Activated naive CD4-positive, alpha-beta T cell treated with anti-CD3 and anti-CD28 coated beads, Interleukin-2, amount 10 ng/mL, durations not matched to agents 7 days and 5 days (primary cell): ENCODE results near the gene DENND1C.

ENCODE experiments used
- CTCF ChIA-PET: fragments of 350-600 bp; sonication (Branson Sonifier 250); formaldehyde crosslinking; loops from one replicate; lab custom pipeline; 2021; ENCODE audit warnings: antibody characterized with exemption; lab: Charles Lee
- DNase-seq: peaks from one replicate; pipeline ENCODE4 v3.0.0-alpha.2; 2020
- H3K27ac Mint-ChIP-seq: one replicate; pipeline ENCODE4 v1.8.0; 2021; ENCODE audit warnings: mild to moderate bottlenecking, moderate library complexity, mixed read lengths
- H3K27me3 Mint-ChIP-seq: one replicate; pipeline ENCODE4 v1.8.0; 2021; ENCODE audit warnings: mild to moderate bottlenecking, mixed read lengths
- H3K36me3 Mint-ChIP-seq: one replicate; pipeline ENCODE4 v1.8.0; 2021; ENCODE audit warnings: mixed read lengths
- H3K4me1 Mint-ChIP-seq: one replicate; pipeline ENCODE4 v1.8.0; 2021; ENCODE audit warnings: mixed read lengths
- H3K4me3 Mint-ChIP-seq: one replicate; pipeline ENCODE4 v1.8.0; 2021; ENCODE audit warnings: mild to moderate bottlenecking, moderate library complexity, mixed read lengths
- H3K9me3 Mint-ChIP-seq: one replicate; pipeline ENCODE4 v1.8.0; 2021; ENCODE audit warnings: mixed read lengths

Gene DENND1C

GRCh38 chr19:6424195-6424938 is 57.2 kb downstream of the DENND1C start, which contains the start of gene KHSRP:
KHSRP (minus strand) TSS chr19:6424811; CDS start chr19:6424701, 110 bp downstream.
- peak; percentile 52 for DNase-seq
- Mint-ChIP-seq H3K27me3 (peaks cover 3% of the 10 kb centered on the region), H3K9me3 (peaks cover 3% of the 10 kb centered on the region)

GRCh38 chr19:6423499-6424194 is 57.9 kb downstream of the DENND1C start:
- peak; percentile 64 for DNase-seq
- peaks cover 35% of the 10 kb centered on the region for H3K4me1 Mint-ChIP-seq
- H3K9me3 Mint-ChIP-seq: peaks cover 3% of the 10 kb centered on the region
- H3K27me3 Mint-ChIP-seq: no peaks in the 10 kb centered on the region
- H3K36me3 Mint-ChIP-seq: peaks cover 27% of the 10 kb centered on the region
- H3K4me3 Mint-ChIP-seq: peak overlapping the region; percentile 83
- CTCF ChIA-PET: no interaction called here
- peak overlapping the region; percentile 83 for H3K27ac Mint-ChIP-seq

More at GRCh38 chr19:6424195-6424938, 57.2 kb downstream of the DENND1C start, which contains the start of gene KHSRP:
- CTCF ChIA-PET: no interaction called here
- peaks cover 37% of the 10 kb centered on the region for H3K4me1 Mint-ChIP-seq
- H3K27ac Mint-ChIP-seq: peak within 1 kb of the TSS; percentile 88
- peaks cover 24% of the 10 kb centered on the region for H3K36me3 Mint-ChIP-seq
- H3K4me3 Mint-ChIP-seq: peak within 1 kb of the TSS; percentile 83

GRCh38 chr19:6421075-6422014 is 60.2 kb downstream of the DENND1C start:
- no peak overlapping the region for H3K27ac Mint-ChIP-seq
- no peak overlapping the region for H3K4me3 Mint-ChIP-seq
- DNase-seq: no peak
- no peaks in the 10 kb centered on the region for H3K27me3 Mint-ChIP-seq
- CTCF ChIA-PET: no interaction called here
- peaks cover 3% of the 10 kb centered on the region for H3K9me3 Mint-ChIP-seq
- H3K4me1 Mint-ChIP-seq: peaks cover 34% of the 10 kb centered on the region
- peaks cover 31% of the 10 kb centered on the region for H3K36me3 Mint-ChIP-seq

GRCh38 chr19:6418562-6418932 is 63.0 kb downstream of the DENND1C start:
- peaks cover 18% of the 10 kb centered on the region for H3K4me1 Mint-ChIP-seq
- H3K36me3 Mint-ChIP-seq: peaks cover 45% of the 10 kb centered on the region
- no peak overlapping the region for H3K27ac Mint-ChIP-seq
- CTCF ChIA-PET: no interaction called here
- no peak overlapping the region for H3K4me3 Mint-ChIP-seq
- H3K27me3 Mint-ChIP-seq: no peaks in the 10 kb centered on the region
- DNase-seq: no peak
- H3K9me3 Mint-ChIP-seq: no peaks in the 10 kb centered on the region

- CTCF ChIA-PET: no interaction called here
- no peak overlapping the region for H3K27ac Mint-ChIP-seq
- DNase-seq: no peak
- H3K4me1 Mint-ChIP-seq: peaks cover 12% of the 10 kb centered on the region
- H3K9me3 Mint-ChIP-seq: no peaks in the 10 kb centered on the region
- H3K27me3 Mint-ChIP-seq: no peaks in the 10 kb centered on the region
- peaks cover 41% of the 10 kb centered on the region for H3K36me3 Mint-ChIP-seq
- H3K4me3 Mint-ChIP-seq: no peak overlapping the region
Observed at GRCh38 chr19:6417713-6418561, 63.6 kb downstream of the DENND1C start.
